Small intestine (tissue), 7 donors: ENCODE measurements around the gene RNF10. TPM values are rescaled to one million over a fixed set of nuclear protein-coding genes. Genes with fewer than 3 reads are reported as not detected.
"Not testable (repeated sequence)": the region's sequence is repeated elsewhere in the genome, so short reads cannot be mapped to it uniquely, and the experiment has no call there.

Experiments used
- DNase-seq, 2 donors: peaks; one replicate each; pipeline versions ENCODE4 v3.0.0 to v3.0.0-alpha.2; 2013
- FAIRE-seq: peaks from 2 replicates; lab custom pipeline; 2012; peaks lifted over from hg19 to GRCh38; lab: Jason Lieb, UNC
- H3K27ac ChIP-seq, 3 donors: one replicate each; pipeline ENCODE4 v1.5.1; 2013; ENCODE audit warnings: low read length in 2 of 3, mild to moderate bottlenecking in 2 of 3, control low read depth in 1 of 3, inconsistent platforms in 1 of 3, low read depth in 1 of 3, moderate library complexity in 1 of 3
- H3K27me3 ChIP-seq, 3 donors: one replicate each; pipeline ENCODE4 v1.6.1; 2013; ENCODE audit warnings: low read length in 3 of 3, inconsistent platforms in 1 of 3; ENCODE audit not compliant: control insufficient read depth in 3 of 3, insufficient read depth in 3 of 3
- H3K36me3 ChIP-seq, 3 donors: one replicate each; pipeline ENCODE4 v1.6.1; 2013; ENCODE audit warnings: low read length in 3 of 3, inconsistent platforms in 1 of 3, low read depth in 1 of 3, mild to moderate bottlenecking in 1 of 3, moderate library complexity in 1 of 3; ENCODE audit not compliant: control insufficient read depth in 3 of 3, insufficient read depth in 2 of 3
- H3K4me1 ChIP-seq, 3 donors: one replicate each; pipeline ENCODE4 v1.6.1; 2013; ENCODE audit warnings: low read length in 2 of 3, inconsistent platforms in 1 of 3, low read depth in 1 of 3, mild to moderate bottlenecking in 1 of 3, moderate library complexity in 1 of 3; ENCODE audit not compliant: control insufficient read depth in 3 of 3, insufficient read depth in 2 of 3
- H3K4me3 ChIP-seq, 3 donors: one replicate each; pipeline ENCODE4 v1.5.1; 2013; ENCODE audit warnings: low read length in 3 of 3, control low read depth in 1 of 3, inconsistent platforms in 1 of 3, low read depth in 1 of 3, mild to moderate bottlenecking in 1 of 3, moderate library complexity in 1 of 3
- H3K9me3 ChIP-seq, 2 donors: one replicate each; pipeline ENCODE4 v1.6.1; 2013; ENCODE audit warnings: low read depth in 1 of 2, low read length in 1 of 2; ENCODE audit not compliant: control insufficient read depth in 2 of 2, insufficient read depth in 1 of 2
- WGBS, 3 donors: extraction: QIAGEN DNeasy Blood & Tissue Kit; methylation state at CpG; one replicate each; pipeline ENCODE4 v1.1.7; 2013; 5-methylcytosine and 5-hydroxymethylcytosine counted together
- polyA plus RNA-seq, 4 donors: library from polyadenylated mRNA; stranded (reverse) in 3 of 4; unstranded in 1 of 4; fragments of 200-250 nt in 3 of 4; fragments of 120-200 nt in 1 of 4; gene quantifications; one replicate each; pipeline versions ENCODE4 v1.2.1 to v1.2.3, GENCODE V29; 2013
- donor health status: healthy with polysubstance abuse.
- donor health status: control.
- donor health status: control.
- donor health status: Bipolar disorder and iron deficiency.
- donor health status: healthy.

RNF10 gene
- polyA plus RNA-seq, 4 donors, result 76.8 to 261 (median 130) TPM

GRCh38 chr12:120508537-120508936 is 25.6 kb upstream of the RNF10 start:
- peaks cover 0 to 43% (median 11%) of the 10 kb centered on the region in 3 donors for H3K36me3 ChIP-seq
- no peaks in the 10 kb centered on the region for H3K4me1 ChIP-seq
- FAIRE-seq (no peak), DNase-seq (peak in 1 of 2 donors; percentile 8)
- no peaks in the 10 kb centered on the region for H3K9me3 ChIP-seq
- no peak overlapping the region for H3K27ac ChIP-seq
- H3K4me3 ChIP-seq, result no peak overlapping the region
- no peaks in the 10 kb centered on the region for H3K27me3 ChIP-seq
- 68 to 88% (median 77%) methylated on average over 8 of the region's 8 CpGs for WGBS, 3 donors

DNA sequence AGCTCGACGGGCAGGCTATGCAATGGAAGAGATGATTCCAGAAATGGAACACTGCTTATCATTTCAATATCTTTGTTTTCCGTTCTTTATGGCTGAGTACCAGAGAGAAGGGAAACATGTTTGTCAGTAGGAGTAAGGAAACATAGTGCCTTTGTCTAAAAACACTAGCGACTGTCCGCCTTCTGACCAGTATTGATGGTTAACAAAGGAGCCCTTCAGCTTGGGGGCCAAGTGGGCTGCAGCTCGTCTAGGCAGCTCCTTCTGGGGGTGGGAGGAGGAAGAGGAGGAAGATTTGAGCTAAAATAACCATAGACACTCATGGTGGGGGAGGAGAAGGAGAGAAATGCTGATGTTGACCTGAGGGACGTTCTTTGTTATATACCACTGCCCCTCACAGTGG is 20.2 kb upstream of the RNF10 start:
- Histone ChIP-seq H3K36me3 (peaks cover 11 to 51% (median 15%) of the 10 kb centered on the region in 3 donors), H3K27ac (no peak overlapping the region), H3K4me3 (no peak overlapping the region), H3K9me3 (no peaks in the 10 kb centered on the region), H3K4me1 (no peaks in the 10 kb centered on the region), H3K27me3 (no peaks in the 10 kb centered on the region)
- WGBS, 3 donors, result 89 to 92% (median 92%) methylated on average over 7 of the region's 7 CpGs
- no peak for DNase-seq
- FAIRE-seq, result no peak

DNA sequence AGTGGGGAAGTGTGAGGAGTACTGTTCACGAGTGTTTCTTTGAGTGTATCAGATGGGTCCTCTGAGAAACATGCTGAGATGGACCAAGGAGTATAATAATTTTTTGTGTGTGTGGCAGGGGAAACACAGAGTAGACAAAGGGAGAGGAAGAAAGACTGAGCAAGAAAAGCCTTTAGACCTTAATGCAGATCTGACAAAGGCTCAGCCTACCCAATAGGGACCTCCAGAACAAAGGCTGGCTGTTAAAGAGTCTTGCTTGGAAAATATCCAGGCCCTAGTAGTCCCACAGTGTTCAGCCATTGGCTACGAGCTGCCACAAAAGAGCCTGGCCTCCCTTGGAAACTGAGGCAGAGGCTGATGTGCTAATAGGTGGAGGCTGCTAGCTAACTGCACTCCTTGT is 18.7 kb upstream of the RNF10 start:
- Histone ChIP-seq H3K27me3 (no peaks in the 10 kb centered on the region), H3K4me1 (no peaks in the 10 kb centered on the region), H3K27ac (no peak overlapping the region), H3K4me3 (no peak overlapping the region), H3K36me3 (peaks cover 9 to 52% (median 11%) of the 10 kb centered on the region in 3 donors), H3K9me3 (no peaks in the 10 kb centered on the region)
- FAIRE-seq, result no peak
- DNase-seq, result no peak
- 91 to 96% (median 92%) methylated on average over 2 of the region's 2 CpGs for WGBS, 3 donors

- not testable (repeated sequence) for FAIRE-seq, H3K27ac ChIP-seq, H3K4me1 ChIP-seq, H3K4me3 ChIP-seq, DNase-seq, H3K27me3 ChIP-seq, H3K9me3 ChIP-seq
- peaks cover 7 to 56% (median 7%) of the 10 kb centered on the region in 3 donors for H3K36me3 ChIP-seq
- WGBS, 3 donors, result 95 to 99% (median 97%) methylated on average over 7 to 8 of the region's 8 CpGs
Measured at GRCh38 chr12:120519324-120519723, 14.8 kb upstream of the RNF10 start.

DNA sequence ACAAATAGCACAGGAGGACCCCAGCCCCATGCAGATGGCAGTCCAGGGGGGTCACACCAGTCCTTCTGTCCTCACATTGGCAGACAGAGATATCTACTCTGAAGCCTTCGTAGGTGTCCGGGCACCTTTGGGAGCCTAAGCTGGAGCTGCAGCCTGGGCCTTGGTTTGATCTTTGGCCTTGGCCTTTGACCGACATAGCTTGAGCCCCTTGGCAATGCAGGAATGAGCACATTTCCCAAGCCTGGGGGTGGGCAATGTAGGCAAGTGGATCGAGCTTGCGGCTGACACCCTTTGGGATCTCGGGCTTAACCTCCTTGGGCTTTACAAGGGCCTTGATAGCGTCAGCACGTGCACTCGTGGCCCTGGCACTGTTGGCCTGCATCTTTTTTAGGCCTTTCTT is 11.6 kb upstream of the RNF10 start:
- peaks cover 0 to 39% (median 0%) of the 10 kb centered on the region in 3 donors for H3K36me3 ChIP-seq
- H3K9me3 ChIP-seq, result no peaks in the 10 kb centered on the region
- no peak for DNase-seq
- H3K4me3 ChIP-seq, result no peak overlapping the region
- no peak for FAIRE-seq
- 92 to 94% (median 92%) methylated on average over 9 of the region's 9 CpGs for WGBS, 3 donors
- no peaks in the 10 kb centered on the region for H3K4me1 ChIP-seq
- H3K27me3 ChIP-seq, result no peaks in the 10 kb centered on the region
- no peak overlapping the region for H3K27ac ChIP-seq

DNA sequence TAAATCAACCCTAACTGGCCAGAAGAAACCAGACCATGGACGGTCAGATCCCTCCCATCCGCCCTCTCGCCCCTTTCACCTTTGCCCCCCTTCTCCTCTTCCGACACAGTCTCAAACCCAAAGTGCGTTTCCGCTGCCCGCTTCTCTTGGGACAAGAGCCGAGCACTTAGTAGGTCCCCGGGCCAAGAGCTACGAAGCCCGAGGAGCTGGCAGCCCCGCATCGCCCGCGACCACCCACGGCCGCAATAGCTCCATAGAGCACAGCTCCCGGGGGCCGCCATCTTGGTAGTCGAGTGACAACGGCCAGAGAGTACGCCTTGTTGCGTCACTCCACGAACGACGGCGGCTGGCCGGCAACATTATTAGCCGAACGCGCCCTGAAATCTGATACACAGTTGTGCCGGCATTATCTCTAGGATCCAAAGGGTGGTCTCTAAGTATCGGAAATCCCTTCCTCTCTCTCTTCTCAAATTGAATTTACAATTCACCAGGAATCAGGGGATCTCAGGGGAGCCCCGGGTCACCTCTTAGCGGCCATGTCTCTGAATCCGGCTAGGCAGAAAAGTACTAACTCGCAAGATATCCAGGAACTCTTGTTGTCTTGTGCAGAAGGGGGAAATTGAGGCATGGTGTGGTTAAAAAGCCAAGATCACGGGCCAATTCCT is 5.2 kb upstream of the RNF10 start, which contains the start of gene COQ5:
TSS of gene COQ5 (minus strand) at position 298 of the 665 bp plus-strand sequence. CDS start at position 281, 17 bp downstream.
- Histone ChIP-seq H3K4me3 (peak within 1 kb of the TSS; percentile 62 to 85 (median 82)), H3K27me3 (no peaks in the 10 kb centered on the region), H3K9me3 (no peaks in the 10 kb centered on the region), H3K27ac (peak within 1 kb of the TSS; percentile 86 to 98 (median 86)), H3K36me3 (peaks cover 0 to 4% (median 0%) of the 10 kb centered on the region in 3 donors), H3K4me1 (no peaks in the 10 kb centered on the region)
- 0 to 1% (median 0%) methylated on average over 38 of the region's 38 CpGs for WGBS, 3 donors
- DNase-seq, result peak; percentile 90 to 95
- no peak for FAIRE-seq

DNA sequence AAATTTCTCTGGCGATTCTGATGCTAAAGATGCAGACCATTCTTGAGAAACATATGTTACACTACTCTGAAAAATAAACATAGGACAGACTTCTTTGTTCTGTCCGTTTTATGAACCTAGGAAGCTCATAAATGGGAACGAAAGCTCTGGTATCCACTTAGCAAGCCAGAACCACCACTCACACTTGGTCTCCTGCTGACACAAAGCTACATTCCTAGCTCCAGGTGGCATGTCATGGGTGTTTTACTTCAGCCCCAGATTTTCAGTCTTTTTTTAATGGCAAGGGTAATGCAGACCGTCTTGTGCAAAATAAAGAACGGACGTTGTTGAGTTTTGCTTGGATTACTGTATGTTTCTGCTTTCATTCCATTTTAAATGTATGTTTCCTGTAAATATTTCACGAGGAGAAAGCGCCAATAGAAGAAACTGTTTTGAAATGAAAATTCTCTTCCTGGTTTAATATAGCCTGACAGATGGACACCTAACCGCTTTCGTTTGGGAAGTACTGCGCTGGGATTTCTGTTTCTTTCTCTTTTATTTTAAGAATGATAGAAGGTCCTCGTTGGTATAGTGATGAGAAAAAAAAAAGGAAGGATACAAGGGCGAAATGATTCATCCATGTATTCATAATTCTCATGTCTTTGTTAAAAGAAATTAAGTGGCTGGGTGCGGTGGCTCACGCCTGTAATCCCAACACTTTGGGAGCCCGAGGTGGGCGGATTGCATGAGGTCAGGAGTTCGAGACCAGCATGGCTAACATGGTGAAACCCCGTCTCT is 4.3 kb upstream of the RNF10 start:
- DNase-seq (peak; percentile 65 to 68), FAIRE-seq (no peak)

GRCh38 chr12:120530418-120530761 is 3.8 kb upstream of the RNF10 start:
- H3K27me3 ChIP-seq, H3K36me3 ChIP-seq, FAIRE-seq, DNase-seq, H3K4me1 ChIP-seq, H3K9me3 ChIP-seq: not testable (repeated sequence)
- H3K27ac ChIP-seq, result peak overlapping the region; percentile 29 to 86 (median 86)
- peak overlapping the region in 1 of 3 donors; percentile 82 for H3K4me3 ChIP-seq

More for the DNA sequence above, 4.3 kb upstream of the RNF10 start:
- Histone ChIP-seq H3K9me3 (no peaks in the 10 kb centered on the region), H3K4me3 (peak overlapping the region in 2 of 3 donors; percentile 62 to 82), H3K27me3 (no peaks in the 10 kb centered on the region), H3K27ac (peak overlapping the region; percentile 86 to 98 (median 86)), H3K36me3 (peaks cover 0 to 4% (median 0%) of the 10 kb centered on the region in 3 donors), H3K4me1 (no peaks in the 10 kb centered on the region)
- 16 to 28% (median 17%) methylated on average over 19 of the region's 19 CpGs for WGBS, 3 donors
